Skin epidermis (tissue), 12 donors: ENCODE results near the gene ZNF593OS.

ENCODE experiments used
- H3K27ac ChIP-seq, 21 experiments: fragments of 200-600 bp; sonication (generic) in 11 of 21; one replicate each; pipeline ENCODE4 v1.5.0; 2020; ENCODE audit warnings: mild to moderate bottlenecking in 3 of 21, inconsistent platforms in 2 of 21, moderate library complexity in 2 of 21
- H3K4me3 ChIP-seq, 7 experiments: fragments of 200-600 bp; sonication (generic) in 2 of 7; one replicate each; pipeline ENCODE4 v1.5.0; 2020; ENCODE audit warnings: inconsistent platforms in 2 of 7, mild to moderate bottlenecking in 2 of 7, moderate library complexity in 1 of 7

ZNF593OS gene

DNA sequence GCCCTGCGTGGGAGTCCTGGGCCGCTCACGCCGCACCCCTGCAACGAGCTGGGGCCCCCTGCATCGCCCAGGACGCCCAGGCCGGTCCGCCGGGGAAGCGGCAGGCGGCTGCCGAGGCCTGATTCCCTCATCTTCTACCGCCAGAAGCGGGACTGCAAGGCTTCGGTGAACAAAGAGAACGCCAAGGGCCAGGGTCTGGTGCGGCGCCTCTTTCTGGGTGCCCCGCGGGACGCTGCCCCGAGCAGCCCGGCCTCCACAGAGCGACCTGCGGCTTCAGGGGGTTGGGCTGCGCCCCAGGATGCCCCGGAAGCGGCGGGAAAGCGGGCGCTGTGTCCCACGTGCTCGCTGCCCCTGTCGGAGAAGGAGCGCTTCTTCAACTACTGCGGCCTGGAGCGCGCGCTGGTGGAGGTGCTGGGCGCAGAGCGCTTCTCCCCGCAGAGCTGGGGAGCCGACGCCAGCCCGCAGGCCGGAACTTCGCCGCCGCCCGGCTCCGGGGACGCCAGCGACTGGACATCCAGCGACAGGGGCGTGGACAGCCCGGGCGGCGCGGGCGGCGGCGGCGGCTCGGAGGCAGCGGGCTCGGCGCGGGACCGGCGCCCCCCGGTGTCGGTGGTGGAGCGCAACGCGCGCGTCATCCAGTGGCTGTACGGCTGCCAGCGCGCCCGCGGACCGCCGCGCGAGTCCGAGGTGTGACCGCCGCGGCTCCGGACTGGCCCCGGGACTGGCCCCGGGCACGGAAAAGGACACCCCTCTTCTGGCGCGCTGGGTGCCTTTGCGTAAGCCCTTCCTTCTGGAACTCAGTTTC lies 10.0 kb downstream of the ZNF593OS start:
- peak overlapping the region in 9 of 21 experiments; percentile 1 to 51 (median 30) for H3K27ac ChIP-seq
- peak overlapping the region; percentile 17 to 47 (median 30) for H3K4me3 ChIP-seq

GRCh38 chr1:26160527-26161414 lies 10.9 kb downstream of the ZNF593OS start:
- Histone ChIP-seq H3K27ac (peak overlapping the region in 11 of 21 experiments; percentile 1 to 69 (median 34)), H3K4me3 (peak overlapping the region; percentile 17 to 47 (median 30))

GRCh38 chr1:26159743-26160039 lies 11.9 kb downstream of the ZNF593OS start:
- peak overlapping the region in 9 of 21 experiments; percentile 14 to 69 (median 45) for H3K27ac ChIP-seq
- peak overlapping the region in 6 of 7 experiments; percentile 3 to 47 (median 18) for H3K4me3 ChIP-seq

GRCh38 chr1:26158908-26159742 lies 12.5 kb downstream of the ZNF593OS start, which contains the start of gene FAM110D:
Gene FAM110D (plus strand): TSS chr1:26159079. CDS start chr1:26161292, 2,213 bp downstream.
- Histone ChIP-seq H3K27ac (peak within 1 kb of the TSS in 14 of 21 experiments; percentile 3 to 69 (median 47)), H3K4me3 (peak within 1 kb of the TSS in 6 of 7 experiments; percentile 3 to 47 (median 18))

DNA sequence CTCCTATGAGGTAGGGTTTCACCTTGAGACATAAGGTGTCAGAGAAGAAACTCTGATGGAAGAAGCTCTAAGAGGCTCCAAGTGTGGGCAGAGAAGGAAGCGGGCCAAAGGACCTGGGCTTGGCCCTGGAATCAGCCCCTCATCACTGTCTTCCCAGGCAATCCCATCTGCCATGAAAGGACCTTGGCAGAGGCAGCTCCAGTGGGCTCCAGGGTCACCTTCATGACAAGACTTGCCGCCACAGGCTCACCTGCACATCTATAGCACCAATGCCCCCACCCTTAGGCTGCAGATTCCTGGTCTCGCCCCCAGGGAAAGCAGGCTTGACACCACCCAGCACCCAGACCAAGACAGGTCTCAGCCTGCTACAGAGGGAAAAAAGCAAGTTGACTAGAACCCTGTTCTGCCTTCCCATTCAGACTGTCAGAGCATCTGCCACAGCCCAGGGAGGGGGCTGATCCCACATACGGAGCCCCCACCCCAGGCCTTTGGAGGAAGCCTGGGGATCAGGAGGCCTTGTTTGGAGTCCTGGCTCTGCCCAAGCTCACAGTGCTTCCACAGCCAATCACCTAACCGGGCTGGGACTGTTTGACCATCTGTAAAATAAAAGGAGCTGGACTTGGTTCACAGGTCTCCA lies 13.2 kb downstream of the ZNF593OS start:
- H3K4me3 ChIP-seq: no peak overlapping the region

DNA sequence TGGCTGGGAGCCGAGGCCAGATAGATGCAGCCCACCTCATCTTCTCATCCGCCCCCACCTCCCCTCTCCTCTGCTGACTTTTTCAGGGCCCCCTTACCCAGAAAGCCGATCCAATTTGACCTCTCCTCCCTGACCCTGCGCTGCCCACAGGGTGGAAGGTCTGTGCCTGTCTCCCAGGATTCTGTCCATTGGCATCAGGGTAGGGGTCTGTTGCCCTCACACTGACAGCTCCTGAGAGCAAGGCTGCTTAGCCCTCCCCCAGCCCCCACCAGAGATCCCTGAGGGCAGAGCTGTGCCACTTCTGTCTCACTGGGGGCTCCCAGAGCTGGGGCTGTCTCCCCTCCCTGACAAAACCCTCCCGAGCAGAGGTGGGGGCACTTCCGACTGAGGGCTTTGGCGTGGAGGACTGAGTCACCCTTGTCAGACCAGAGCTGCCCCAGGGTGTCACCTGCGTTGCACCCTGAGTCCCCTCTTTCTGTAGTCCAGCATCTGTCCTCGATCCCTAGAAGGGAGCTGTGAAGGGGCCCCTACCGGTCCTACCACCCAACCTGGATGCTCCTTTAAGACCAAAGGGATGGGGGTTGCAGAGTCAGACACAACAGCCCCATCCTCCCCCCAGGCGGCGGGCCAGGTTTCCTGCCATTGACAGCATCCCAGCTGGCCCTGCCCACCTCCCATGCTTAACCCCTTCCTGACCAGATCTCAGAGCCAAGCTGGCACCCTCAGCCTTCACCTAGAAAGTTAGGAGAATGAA lies 15.2 kb downstream of the ZNF593OS start:
- peak overlapping the region in 11 of 21 experiments; percentile 12 to 70 (median 51) for H3K27ac ChIP-seq
- H3K4me3 ChIP-seq: peak overlapping the region in 2 of 7 experiments; percentile 1 to 15

More for the DNA sequence above, 13.2 kb downstream of the ZNF593OS start:
- H3K27ac ChIP-seq: peak overlapping the region in 8 of 21 experiments; percentile 3 to 69 (median 46)

DNA sequence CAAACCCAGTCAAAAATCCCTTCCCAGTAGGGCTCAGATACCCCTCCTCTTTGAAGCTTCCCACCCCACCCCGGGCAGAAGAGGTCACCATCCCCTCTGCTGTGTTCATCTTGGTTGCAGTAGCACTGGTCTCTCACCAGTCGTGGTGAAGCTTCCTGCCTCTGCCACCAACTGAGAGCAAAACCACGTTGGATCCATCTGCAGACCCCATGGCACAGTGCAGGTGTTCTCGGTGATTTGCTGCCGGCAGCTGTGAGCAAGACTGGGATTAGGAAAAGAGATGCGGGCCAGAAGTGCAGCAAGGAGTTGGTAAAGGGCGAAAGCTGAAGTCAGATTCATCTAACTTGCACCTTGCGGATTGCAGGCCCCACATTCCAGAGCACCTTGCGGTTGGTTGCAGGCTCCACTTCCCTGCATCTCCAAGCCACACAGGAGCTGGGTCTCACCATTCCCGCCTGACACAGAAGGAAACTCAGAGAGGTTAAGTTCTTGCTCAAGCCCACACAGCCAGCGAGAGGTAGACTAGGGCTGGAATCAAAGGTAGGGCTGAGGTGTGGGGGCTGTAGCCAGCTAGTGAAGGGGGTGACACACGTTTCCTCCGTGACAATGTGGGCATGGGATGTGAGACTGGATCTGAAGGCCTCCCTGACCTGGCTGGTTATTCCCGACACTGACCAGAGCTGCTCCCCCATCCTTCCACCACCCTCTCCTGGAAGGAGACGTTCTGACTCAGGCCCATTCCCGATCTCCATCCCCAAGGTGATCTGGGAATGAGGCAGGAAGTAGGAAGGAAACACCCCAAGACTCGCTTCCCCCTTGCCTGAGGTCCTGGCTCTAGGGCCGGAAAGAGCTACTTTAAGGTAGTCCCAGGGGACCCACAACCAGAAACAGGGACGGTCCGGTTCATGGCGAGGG lies 16.0 kb downstream of the ZNF593OS start:
- Histone ChIP-seq H3K4me3 (peak overlapping the region in 2 of 7 experiments; percentile 1 to 15), H3K27ac (peak overlapping the region in 12 of 21 experiments; percentile 6 to 67 (median 48))

DNA sequence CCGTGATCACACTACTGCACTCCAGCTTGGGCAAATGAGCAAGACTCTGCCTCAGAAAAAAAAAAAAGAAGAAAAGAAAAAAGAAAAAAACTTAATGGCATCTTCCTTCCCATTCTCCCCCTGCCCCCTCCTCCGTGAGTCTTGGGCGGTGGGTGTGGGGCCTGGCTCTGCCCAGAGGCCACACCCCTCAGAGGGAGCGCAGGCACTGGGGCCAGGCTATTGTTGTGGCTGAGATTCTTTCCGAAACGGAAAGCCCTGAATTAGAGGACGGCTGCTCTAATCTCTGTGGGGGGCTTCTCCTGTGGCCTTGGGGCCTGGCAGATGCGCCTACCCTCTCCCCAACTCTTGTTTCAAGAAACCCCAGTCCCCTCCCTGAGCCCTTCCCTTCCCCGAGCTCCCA lies 16.9 kb downstream of the ZNF593OS start:
- Histone ChIP-seq H3K27ac (peak overlapping the region in 7 of 21 experiments; percentile 6 to 67 (median 34)), H3K4me3 (no peak overlapping the region)

- H3K27ac ChIP-seq: no peak overlapping the region
- H3K4me3 ChIP-seq: no peak overlapping the region
Measured at GRCh38 chr1:26153966-26154532, 17.6 kb downstream of the ZNF593OS start.

GRCh38 chr1:26148887-26149286 lies 22.7 kb downstream of the ZNF593OS start:
- H3K27ac ChIP-seq: no peak overlapping the region
- no peak overlapping the region for H3K4me3 ChIP-seq

DNA sequence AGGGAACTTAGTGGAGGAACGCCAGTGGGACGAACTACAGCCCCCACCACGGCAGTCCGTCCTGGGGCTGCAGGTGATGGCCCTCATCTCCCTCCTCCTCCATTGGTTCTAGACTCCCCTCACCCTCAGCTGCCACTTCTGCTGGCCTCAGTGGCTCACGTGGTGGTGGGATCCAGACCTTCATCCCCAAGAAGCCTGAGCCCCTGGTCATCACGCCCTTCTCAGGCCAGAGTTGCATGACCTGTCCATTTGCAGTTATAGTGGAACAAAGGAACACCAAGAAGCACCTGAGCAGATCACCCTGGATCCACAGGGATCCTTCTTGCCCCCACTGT lies 25.7 kb downstream of the ZNF593OS start:
- Histone ChIP-seq H3K27ac (no peak overlapping the region), H3K4me3 (no peak overlapping the region)

- H3K4me3 ChIP-seq: no peak overlapping the region
- no peak overlapping the region for H3K27ac ChIP-seq
Measured at GRCh38 chr1:26145041-26145959, 26.3 kb downstream of the ZNF593OS start.

DNA sequence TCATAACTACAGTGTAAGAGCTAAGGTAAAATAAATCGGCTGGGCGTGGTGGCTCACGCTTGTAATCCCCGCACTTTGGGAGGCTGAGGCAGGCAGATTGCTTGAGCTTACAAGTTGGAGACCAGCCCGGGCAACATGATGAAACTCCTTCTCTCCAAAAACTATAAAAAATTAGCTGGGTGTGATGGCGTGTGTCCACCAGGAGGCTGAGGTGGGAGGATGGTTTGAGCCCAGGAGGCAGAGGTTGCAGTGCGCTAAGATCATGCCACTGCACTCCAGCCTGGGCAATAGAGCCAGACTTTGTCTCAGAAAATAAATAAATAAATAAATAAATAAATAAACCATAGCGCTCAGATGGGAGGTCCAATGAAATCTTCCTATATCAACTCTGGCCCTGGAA lies 29.5 kb downstream of the ZNF593OS start:
- Histone ChIP-seq H3K4me3 (no peak overlapping the region), H3K27ac (no peak overlapping the region)

GRCh38 chr1:26138974-26139558 lies 32.6 kb downstream of the ZNF593OS start:
- H3K4me3 ChIP-seq: no peak overlapping the region
- no peak overlapping the region for H3K27ac ChIP-seq

DNA sequence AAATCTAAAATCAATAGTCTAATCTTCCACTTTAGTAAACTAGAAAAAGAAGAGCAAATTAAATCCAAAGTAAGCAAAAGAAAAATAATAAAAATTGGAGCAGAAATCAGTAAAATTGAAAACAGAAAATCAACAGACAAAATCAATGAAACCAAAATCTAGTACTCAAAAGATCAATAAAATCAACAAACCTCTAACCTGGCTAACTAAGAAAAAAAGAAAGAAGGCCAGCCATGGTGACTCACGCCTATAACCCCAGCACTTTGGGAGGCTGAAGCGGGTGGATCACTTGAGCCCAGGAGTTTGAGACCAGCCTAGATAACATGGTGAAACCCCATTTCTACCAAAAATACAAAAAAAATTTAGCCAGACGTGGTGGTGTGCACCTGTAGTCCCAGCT lies 37.2 kb downstream of the ZNF593OS start:
- Histone ChIP-seq H3K27ac (no peak overlapping the region), H3K4me3 (no peak overlapping the region)

DNA sequence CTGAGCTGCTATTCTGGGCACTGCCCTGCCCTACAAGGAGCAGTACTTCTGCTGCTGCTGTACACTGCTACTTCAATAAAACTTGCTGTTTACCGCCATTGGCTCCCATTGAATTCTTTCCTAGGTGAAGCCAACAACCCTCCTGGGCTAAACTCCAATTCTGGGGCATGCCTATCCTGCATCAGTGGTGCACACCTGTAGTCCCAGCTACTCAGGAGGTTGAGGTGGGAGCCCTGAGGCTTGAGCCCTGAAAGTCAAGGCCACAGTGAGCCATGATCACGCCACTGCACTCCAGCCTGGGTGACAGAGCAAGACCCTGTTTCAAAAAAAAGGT lies 38.8 kb downstream of the ZNF593OS start:
- H3K27ac ChIP-seq: no peak overlapping the region
- no peak overlapping the region for H3K4me3 ChIP-seq
